GM23248 (cell line): ENCODE data around the gene VASN.

ENCODE experiments used
- EZH2 ChIP-seq: fragments of 200-600 bp; sonication (generic); IDR thresholded peaks from 2 replicates; pipeline ENCODE4 v1.6.1; 2018; ENCODE audit warnings: antibody characterized with exemption, mild to moderate bottlenecking; ENCODE audit not compliant: insufficient read depth, poor library complexity, severe bottlenecking
- EZH2phosphoT487 ChIP-seq: fragments of 200-600 bp; sonication (generic); IDR thresholded peaks from 2 replicates; pipeline ENCODE4 v1.6.1; 2018; ENCODE audit warnings: antibody characterized with exemption, moderate library complexity, mild to moderate bottlenecking, low read depth; ENCODE audit not compliant: insufficient read depth

- TF ChIP-seq EZH2, result no peak
- no peak for TF ChIP-seq EZH2phosphoT487
Observed at GRCh38 chr16:4383591-4384444, 12.2 kb downstream of the VASN start.
